ENCODE results near the gene EDEM3. TPM values are rescaled to one million over a fixed set of nuclear protein-coding genes. Genes with fewer than 3 reads are reported as not detected.
"Not testable (repeated sequence)": the region's sequence is repeated elsewhere in the genome, so short reads cannot be mapped to it uniquely, and the experiment has no call there.

The EDEM3 gene
- polyA plus RNA-seq, 3 donors: 15.5 to 21.9 (median 18.0) TPM

- Histone ChIP-seq H3K79me2 (ENCODE audit: insufficient read depth, low read length) (no peaks in the 10 kb centered on the region), H3K27ac (ENCODE audit: low read depth in 1 of 2, low read length in 2 of 2) (no peak overlapping the region), H3K9me3 (replicated peaks in 1 of 2; ENCODE audit: control insufficient read depth in 1 of 2, insufficient read depth in 1 of 2, low read length in 2 of 2) (no peaks in the 10 kb centered on the region), H3K4me3 (replicated peaks in 1 of 3; ENCODE audit: low read depth in 2 of 3, low read length in 3 of 3) (no peak overlapping the region), H3K4me1 (ENCODE audit: control insufficient read depth in 1 of 2, insufficient read depth in 2 of 2, low read length in 2 of 2) (no peaks in the 10 kb centered on the region), H3K4me2 (replicated peaks; ENCODE audit: extremely low read depth, low read length, poor library complexity, severe bottlenecking) (no peak overlapping the region), H3K36me3 (replicated peaks in 1 of 2; ENCODE audit: control insufficient read depth in 1 of 2, insufficient read depth in 2 of 2, low read length in 2 of 2) (no peaks in the 10 kb centered on the region), H3K9ac (ENCODE audit: insufficient read depth, low read length, poor library complexity, severe bottlenecking) (no peak overlapping the region), H2AFZ (ENCODE audit: insufficient read depth, low read depth, low read length, poor library complexity, severe bottlenecking) (no peak overlapping the region), H3K27me3 (ENCODE audit: control insufficient read depth in 2 of 2, insufficient read depth in 2 of 2, low read length in 2 of 2) (no peaks in the 10 kb centered on the region), H4K20me1 (ENCODE audit: insufficient read depth, low read length) (no peaks in the 10 kb centered on the region)
- WGBS (ENCODE audit: insufficient coverage): 96% methylated on average over 3 of the region's 5 CpGs
- Mint-ChIP-seq H3K27ac (no peak overlapping the region), H3K4me1 (peaks cover 3% of the 10 kb centered on the region), H3K36me3 (peaks cover 0 to 2% of the 10 kb centered on the region in 2 donors), H3K27me3 (ENCODE audit: low read depth in 3 of 3) (peaks cover 0 to 2% (median 0%) of the 10 kb centered on the region in 3 donors), H3K9me3 (peaks cover 0 to 3% (median 0%) of the 10 kb centered on the region in 7 donors), H3K4me3 (no peak overlapping the region)
- intact Hi-C loops (cut with micrococcal nuclease): no loop called here
- TF ChIP-seq, protein P1, sequence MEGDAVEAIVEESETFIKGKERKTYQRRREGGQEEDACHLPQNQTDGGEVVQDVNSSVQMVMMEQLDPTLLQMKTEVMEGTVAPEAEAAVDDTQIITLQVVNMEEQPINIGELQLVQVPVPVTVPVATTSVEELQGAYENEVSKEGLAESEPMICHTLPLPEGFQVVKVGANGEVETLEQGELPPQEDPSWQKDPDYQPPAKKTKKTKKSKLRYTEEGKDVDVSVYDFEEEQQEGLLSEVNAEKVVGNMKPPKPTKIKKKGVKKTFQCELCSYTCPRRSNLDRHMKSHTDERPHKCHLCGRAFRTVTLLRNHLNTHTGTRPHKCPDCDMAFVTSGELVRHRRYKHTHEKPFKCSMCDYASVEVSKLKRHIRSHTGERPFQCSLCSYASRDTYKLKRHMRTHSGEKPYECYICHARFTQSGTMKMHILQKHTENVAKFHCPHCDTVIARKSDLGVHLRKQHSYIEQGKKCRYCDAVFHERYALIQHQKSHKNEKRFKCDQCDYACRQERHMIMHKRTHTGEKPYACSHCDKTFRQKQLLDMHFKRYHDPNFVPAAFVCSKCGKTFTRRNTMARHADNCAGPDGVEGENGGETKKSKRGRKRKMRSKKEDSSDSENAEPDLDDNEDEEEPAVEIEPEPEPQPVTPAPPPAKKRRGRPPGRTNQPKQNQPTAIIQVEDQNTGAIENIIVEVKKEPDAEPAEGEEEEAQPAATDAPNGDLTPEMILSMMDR (IDR thresholded peaks at IDR 0.05): no peak
- DNase-seq: no peak
Measured at GRCh38 chr1:184767591-184767990, 12.9 kb upstream of the EDEM3 start.

DNA sequence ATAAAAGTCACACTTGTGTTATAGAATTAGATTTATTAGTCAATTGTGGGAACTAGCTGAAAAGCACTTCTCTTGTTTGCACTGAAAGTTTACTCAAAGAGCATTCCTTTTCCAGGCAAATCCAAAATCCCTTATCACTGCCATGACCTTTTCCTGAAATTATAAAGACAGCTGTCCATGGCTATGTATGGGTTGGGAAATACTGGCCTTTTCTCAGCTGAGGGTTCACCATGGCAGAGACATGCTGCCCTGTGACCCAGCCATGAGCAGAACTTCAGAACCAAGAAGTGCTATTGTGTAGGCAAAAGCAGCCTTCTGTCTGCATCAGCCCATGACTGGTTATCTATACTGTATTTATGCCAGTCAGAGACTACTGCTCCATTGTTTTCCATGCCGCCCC, 9.8 kb upstream of the EDEM3 start:
- WGBS (ENCODE audit: insufficient coverage): 100% methylated on average over 1 of the region's 1 CpG
- intact Hi-C loops (cut with micrococcal nuclease): no loop called here
- no peak overlapping the region for H3K9ac ChIP-seq (ENCODE audit: insufficient read depth, low read length, poor library complexity, severe bottlenecking)
- DNase-seq: no peak
- H3K79me2 ChIP-seq (ENCODE audit: insufficient read depth, low read length): no peaks in the 10 kb centered on the region
- no peaks in the 10 kb centered on the region for H3K27me3 ChIP-seq (ENCODE audit: control insufficient read depth in 2 of 2, insufficient read depth in 2 of 2, low read length in 2 of 2)
- no peaks in the 10 kb centered on the region for H4K20me1 ChIP-seq (ENCODE audit: insufficient read depth, low read length)
- peaks cover 0 to 3% (median 0%) of the 10 kb centered on the region in 7 donors for H3K9me3 Mint-ChIP-seq
- H3K27ac ChIP-seq (ENCODE audit: low read depth in 1 of 2, low read length in 2 of 2): no peak overlapping the region
- H3K4me3 Mint-ChIP-seq: no peak overlapping the region
- H3K4me3 ChIP-seq (replicated peaks in 1 of 3; ENCODE audit: low read depth in 2 of 3, low read length in 3 of 3): no peak overlapping the region
- no peaks in the 10 kb centered on the region for H3K9me3 ChIP-seq (replicated peaks in 1 of 2; ENCODE audit: control insufficient read depth in 1 of 2, insufficient read depth in 1 of 2, low read length in 2 of 2)
- H3K36me3 ChIP-seq (replicated peaks in 1 of 2; ENCODE audit: control insufficient read depth in 1 of 2, insufficient read depth in 2 of 2, low read length in 2 of 2): no peaks in the 10 kb centered on the region
- no peaks in the 10 kb centered on the region for H3K4me1 ChIP-seq (ENCODE audit: control insufficient read depth in 1 of 2, insufficient read depth in 2 of 2, low read length in 2 of 2)
- H3K36me3 Mint-ChIP-seq: peaks cover 0 to 2% of the 10 kb centered on the region in 2 donors
- no peaks in the 10 kb centered on the region for H3K27me3 Mint-ChIP-seq (ENCODE audit: low read depth in 3 of 3)
- TF ChIP-seq, protein P1 (IDR thresholded peaks at IDR 0.05): no peak
- no peak overlapping the region for H2AFZ ChIP-seq (ENCODE audit: insufficient read depth, low read depth, low read length, poor library complexity, severe bottlenecking)
- H3K27ac Mint-ChIP-seq: no peak overlapping the region
- H3K4me2 ChIP-seq (replicated peaks; ENCODE audit: extremely low read depth, low read length, poor library complexity, severe bottlenecking): no peak overlapping the region
- peaks cover 2% of the 10 kb centered on the region for H3K4me1 Mint-ChIP-seq

GRCh38 chr1:184763520-184763919, 8.9 kb upstream of the EDEM3 start:
- H3K4me2 ChIP-seq (replicated peaks; ENCODE audit: extremely low read depth, low read length, poor library complexity, severe bottlenecking); H3K4me1 ChIP-seq (ENCODE audit: control insufficient read depth in 1 of 2, insufficient read depth in 2 of 2, low read length in 2 of 2); H3K36me3 ChIP-seq (replicated peaks in 1 of 2; ENCODE audit: control insufficient read depth in 1 of 2, insufficient read depth in 2 of 2, low read length in 2 of 2); H3K4me3 ChIP-seq (replicated peaks in 1 of 3; ENCODE audit: low read depth in 2 of 3, low read length in 3 of 3); H4K20me1 ChIP-seq (ENCODE audit: insufficient read depth, low read length); H3K4me1 Mint-ChIP-seq; H3K9me3 ChIP-seq (replicated peaks in 1 of 2; ENCODE audit: control insufficient read depth in 1 of 2, insufficient read depth in 1 of 2, low read length in 2 of 2); H3K79me2 ChIP-seq (ENCODE audit: insufficient read depth, low read length); H3K27ac Mint-ChIP-seq; DNase-seq; H3K9ac ChIP-seq (ENCODE audit: insufficient read depth, low read length, poor library complexity, severe bottlenecking); intact Hi-C loops (cut with micrococcal nuclease); H2AFZ ChIP-seq (ENCODE audit: insufficient read depth, low read depth, low read length, poor library complexity, severe bottlenecking); H3K36me3 Mint-ChIP-seq; H3K27me3 Mint-ChIP-seq (ENCODE audit: low read depth in 3 of 3); H3K27me3 ChIP-seq (ENCODE audit: control insufficient read depth in 2 of 2, insufficient read depth in 2 of 2, low read length in 2 of 2); H3K4me3 Mint-ChIP-seq; H3K9me3 Mint-ChIP-seq; H3K27ac ChIP-seq (ENCODE audit: low read depth in 1 of 2, low read length in 2 of 2): not testable (repeated sequence)
- WGBS (ENCODE audit: insufficient coverage): 92% methylated on average over 2 of the region's 3 CpGs
